Hematopoietic multipotent progenitor cell treated with erythropoietin and hydrocortisone succinate and interleukin-3 and kit ligand, for 17 days (in vitro differentiated cells): ENCODE results near the gene PRXL2C.
"Not testable (repeated sequence)": the region's sequence is repeated elsewhere in the genome, so short reads cannot be mapped to it uniquely, and the experiment has no call there.

Experiments used
- DNase-seq: peaks from one replicate; pipeline ENCODE4 v3.0.0-alpha.2; 2015; ENCODE audit warnings: low spot score

Gene PRXL2C

GRCh38 chr9:96655198-96655851 is at the start of gene PRXL2C:
TSS of gene PRXL2C (minus strand) at chr9:96655317. CDS start at chr9:96655281, 36 bp downstream.
- DNase-seq = no peak

GRCh38 chr9:96700721-96701375 is 45.7 kb upstream of the PRXL2C start:
- not testable (repeated sequence) for DNase-seq

- no peak for DNase-seq
These were observed 36.2 kb upstream of the PRXL2C start for GRCh38 chr9:96691326-96691725.

- no peak for DNase-seq
These were observed 33.8 kb upstream of the PRXL2C start for GRCh38 chr9:96688745-96689464.

- no peak for DNase-seq
These were observed 33.1 kb upstream of the PRXL2C start for GRCh38 chr9:96688187-96688586.

- no peak for DNase-seq
These were observed 31.7 kb upstream of the PRXL2C start for GRCh38 chr9:96686638-96687335.

GRCh38 chr9:96680812-96681499 is 25.8 kb upstream of the PRXL2C start:
- no peak for DNase-seq

GRCh38 chr9:96674906-96675538 is 19.9 kb upstream of the PRXL2C start:
- DNase-seq = no peak

- not testable (repeated sequence) for DNase-seq
These were observed 18.7 kb upstream of the PRXL2C start for GRCh38 chr9:96673786-96674185.

- DNase-seq = no peak
These were observed 13.9 kb upstream of the PRXL2C start for GRCh38 chr9:96668868-96669534.

- DNase-seq = no peak
These were observed 12.2 kb upstream of the PRXL2C start for GRCh38 chr9:96667363-96667728.

GRCh38 chr9:96666653-96667362 is 11.7 kb upstream of the PRXL2C start:
- DNase-seq = not testable (repeated sequence)

- no peak for DNase-seq
These were observed 10.7 kb upstream of the PRXL2C start for GRCh38 chr9:96665789-96666188.

GRCh38 chr9:96663506-96664120 is 8.5 kb upstream of the PRXL2C start:
- DNase-seq = no peak

- DNase-seq = no peak
These were observed 6.6 kb upstream of the PRXL2C start for GRCh38 chr9:96661711-96662110.

GRCh38 chr9:96660692-96661248 is 5.7 kb upstream of the PRXL2C start:
- DNase-seq = no peak

GRCh38 chr9:96654450-96655197 is 493 bp downstream of the PRXL2C start:
- no peak for DNase-seq

- no peak for DNase-seq
These were observed 3.5 kb downstream of the PRXL2C start for GRCh38 chr9:96651626-96652025.
